Brain microvascular endothelial cell (primary cell): ENCODE measurements around the gene AURKAIP1.
"Not testable (repeated sequence)": the region's sequence is repeated elsewhere in the genome, so short reads cannot be mapped to it uniquely, and the experiment has no call there.

Experiments
- DNase-seq: peaks from one replicate; pipeline ENCODE4 v3.0.0-alpha.2; 2020
- H3K27ac ChIP-seq: fragments of 250-450 bp; sonication (Bioruptor Pico); 2 replicates; pipeline ENCODE4 v1.5.1; 2020; ENCODE audit warnings: mild to moderate bottlenecking, moderate library complexity
- H3K27me3 ChIP-seq: fragments of 250-450 bp; sonication (Bioruptor Pico); replicated peaks from 2 replicates; pipeline ENCODE4 v1.5.1; 2020; ENCODE audit warnings: mild to moderate bottlenecking
- H3K36me3 ChIP-seq: fragments of 250-450 bp; sonication (Bioruptor Pico); replicated peaks from 2 replicates; pipeline ENCODE4 v1.5.1; 2020; ENCODE audit warnings: mild to moderate bottlenecking
- H3K4me3 ChIP-seq: 2 replicates; pipeline ENCODE4 v1.5.1; 2011; ENCODE audit warnings: low read depth, mild to moderate bottlenecking, control low read depth, low read length, moderate library complexity
- in situ Hi-C: cut with HindIII; loops from 2 replicates; pipeline ENCODE4 v1.10.0; 2017; ENCODE audit warnings: low sequenced_read_pairs, low pct_ligation_motif_present
- TF ChIP-seq, protein P1 (sequence below): IDR thresholded peaks from 2 replicates; pipeline ENCODE4 v1.5.1; 2011; ENCODE audit warnings: low read depth, mild to moderate bottlenecking, moderate library complexity, low read length, control low read depth, inconsistent platforms; ENCODE audit errors: missing control alignments

The AURKAIP1 gene

DNA sequence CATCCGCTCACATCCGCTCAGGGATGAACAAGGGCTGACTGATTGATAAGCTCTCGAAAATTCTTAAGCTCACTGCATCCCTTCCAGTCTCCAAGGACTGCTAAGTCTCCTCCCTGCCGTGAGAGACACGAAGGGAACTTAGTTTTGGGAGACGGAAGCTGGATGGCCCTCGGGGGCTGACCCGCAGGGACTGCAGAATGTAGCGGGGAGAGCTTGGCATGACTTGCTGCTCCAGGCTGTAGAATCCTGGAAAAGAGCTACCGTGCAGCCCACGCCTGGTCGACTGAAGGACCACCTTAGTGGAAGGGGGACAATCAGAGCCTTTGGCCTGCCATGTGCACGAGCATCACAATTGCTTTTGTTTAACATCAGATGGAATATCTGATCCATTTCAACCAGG is 40.7 kb upstream of the AURKAIP1 start:
- TF ChIP-seq, protein P1, sequence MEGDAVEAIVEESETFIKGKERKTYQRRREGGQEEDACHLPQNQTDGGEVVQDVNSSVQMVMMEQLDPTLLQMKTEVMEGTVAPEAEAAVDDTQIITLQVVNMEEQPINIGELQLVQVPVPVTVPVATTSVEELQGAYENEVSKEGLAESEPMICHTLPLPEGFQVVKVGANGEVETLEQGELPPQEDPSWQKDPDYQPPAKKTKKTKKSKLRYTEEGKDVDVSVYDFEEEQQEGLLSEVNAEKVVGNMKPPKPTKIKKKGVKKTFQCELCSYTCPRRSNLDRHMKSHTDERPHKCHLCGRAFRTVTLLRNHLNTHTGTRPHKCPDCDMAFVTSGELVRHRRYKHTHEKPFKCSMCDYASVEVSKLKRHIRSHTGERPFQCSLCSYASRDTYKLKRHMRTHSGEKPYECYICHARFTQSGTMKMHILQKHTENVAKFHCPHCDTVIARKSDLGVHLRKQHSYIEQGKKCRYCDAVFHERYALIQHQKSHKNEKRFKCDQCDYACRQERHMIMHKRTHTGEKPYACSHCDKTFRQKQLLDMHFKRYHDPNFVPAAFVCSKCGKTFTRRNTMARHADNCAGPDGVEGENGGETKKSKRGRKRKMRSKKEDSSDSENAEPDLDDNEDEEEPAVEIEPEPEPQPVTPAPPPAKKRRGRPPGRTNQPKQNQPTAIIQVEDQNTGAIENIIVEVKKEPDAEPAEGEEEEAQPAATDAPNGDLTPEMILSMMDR: no peak
- Histone ChIP-seq H3K4me3 (no peak overlapping the region), H3K27ac (no peak overlapping the region), H3K36me3 (no peaks in the 10 kb centered on the region), H3K27me3 (no peaks in the 10 kb centered on the region)
- no peak for DNase-seq
- in situ Hi-C loops: no loop called here

DNA sequence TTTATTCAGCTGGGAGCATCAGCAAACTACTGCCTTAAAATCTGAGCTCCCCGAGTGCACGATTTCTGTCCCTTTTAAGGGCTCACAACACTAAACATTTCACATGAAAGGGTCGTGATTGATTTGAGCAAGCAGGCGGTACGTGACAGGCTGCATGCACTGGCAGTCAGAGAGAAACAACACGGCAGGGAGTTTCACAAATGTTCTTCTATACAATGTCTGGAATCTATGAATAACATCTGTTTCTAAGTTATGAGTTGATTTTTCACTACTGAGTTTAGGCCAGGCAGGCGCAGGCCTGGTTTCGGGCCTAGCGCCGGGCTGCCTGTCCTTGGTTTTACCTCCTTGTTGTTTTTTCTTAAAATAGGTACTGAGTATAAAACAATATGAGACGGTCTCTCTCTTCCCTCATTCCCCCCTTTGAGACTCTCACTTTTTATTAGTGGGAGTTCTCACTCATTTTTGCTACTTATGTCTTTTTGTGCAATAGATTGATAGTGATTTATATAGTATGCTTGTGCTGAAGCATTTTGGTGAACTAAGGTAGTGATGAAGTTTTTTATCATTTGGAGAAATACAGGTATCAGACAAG is 37.4 kb upstream of the AURKAIP1 start:
- H3K27ac ChIP-seq, H3K36me3 ChIP-seq, in situ Hi-C loops: not testable (repeated sequence)

DNA sequence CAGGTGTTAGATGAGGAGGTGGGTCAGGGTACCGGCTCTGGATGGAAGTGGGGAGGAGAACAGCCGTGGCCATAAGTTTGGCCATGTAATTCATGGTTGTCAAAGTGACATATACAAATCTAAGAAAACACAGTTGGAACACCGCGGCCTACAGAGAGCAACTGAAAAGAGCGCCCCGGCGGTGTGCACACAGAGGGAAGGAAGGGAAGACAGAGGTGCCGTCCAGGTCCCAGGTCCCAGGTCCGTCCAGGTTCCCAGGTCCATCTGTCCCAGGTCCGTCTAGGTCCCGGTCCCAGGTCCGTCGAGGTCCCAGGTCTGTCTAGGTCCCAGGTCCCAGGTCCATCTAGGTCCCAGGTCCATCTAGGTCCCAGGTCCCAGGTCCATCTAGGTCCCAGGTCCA is 36.6 kb upstream of the AURKAIP1 start:
- TF ChIP-seq, protein P1: no peak
- H3K27me3 ChIP-seq: no peaks in the 10 kb centered on the region
- in situ Hi-C loops: no loop called here

More for the DNA sequence above, 37.4 kb upstream of the AURKAIP1 start:
- not testable (repeated sequence) for H3K27me3 ChIP-seq, DNase-seq, H3K4me3 ChIP-seq

DNA sequence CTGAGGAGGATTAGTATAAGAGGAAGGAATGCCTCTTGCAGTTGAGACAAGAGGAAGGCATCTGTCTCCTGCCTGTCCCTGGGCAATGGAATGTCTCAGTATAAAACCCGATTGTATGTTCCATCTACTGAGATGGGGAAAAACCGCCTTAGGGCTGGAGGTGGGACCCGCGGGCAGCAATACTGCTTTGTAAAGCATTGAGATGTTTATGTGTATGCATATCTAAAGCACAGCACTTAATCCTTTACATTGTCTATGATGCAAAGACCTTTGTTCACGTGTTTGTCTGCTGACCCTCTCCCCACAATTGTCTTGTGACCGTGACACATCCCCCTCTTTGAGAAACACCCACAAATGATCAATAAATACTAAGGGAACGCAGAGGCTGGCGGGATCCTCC is 35.2 kb upstream of the AURKAIP1 start:
- H3K27me3 ChIP-seq, H3K27ac ChIP-seq, in situ Hi-C loops, H3K4me3 ChIP-seq, DNase-seq: not testable (repeated sequence)
- H3K36me3 ChIP-seq: peaks cover 12% of the 10 kb centered on the region

More for the DNA sequence above, 36.6 kb upstream of the AURKAIP1 start:
- DNase-seq: no peak
- Histone ChIP-seq H3K27ac (no peak overlapping the region), H3K36me3 (peaks cover 7% of the 10 kb centered on the region), H3K4me3 (no peak overlapping the region)

DNA sequence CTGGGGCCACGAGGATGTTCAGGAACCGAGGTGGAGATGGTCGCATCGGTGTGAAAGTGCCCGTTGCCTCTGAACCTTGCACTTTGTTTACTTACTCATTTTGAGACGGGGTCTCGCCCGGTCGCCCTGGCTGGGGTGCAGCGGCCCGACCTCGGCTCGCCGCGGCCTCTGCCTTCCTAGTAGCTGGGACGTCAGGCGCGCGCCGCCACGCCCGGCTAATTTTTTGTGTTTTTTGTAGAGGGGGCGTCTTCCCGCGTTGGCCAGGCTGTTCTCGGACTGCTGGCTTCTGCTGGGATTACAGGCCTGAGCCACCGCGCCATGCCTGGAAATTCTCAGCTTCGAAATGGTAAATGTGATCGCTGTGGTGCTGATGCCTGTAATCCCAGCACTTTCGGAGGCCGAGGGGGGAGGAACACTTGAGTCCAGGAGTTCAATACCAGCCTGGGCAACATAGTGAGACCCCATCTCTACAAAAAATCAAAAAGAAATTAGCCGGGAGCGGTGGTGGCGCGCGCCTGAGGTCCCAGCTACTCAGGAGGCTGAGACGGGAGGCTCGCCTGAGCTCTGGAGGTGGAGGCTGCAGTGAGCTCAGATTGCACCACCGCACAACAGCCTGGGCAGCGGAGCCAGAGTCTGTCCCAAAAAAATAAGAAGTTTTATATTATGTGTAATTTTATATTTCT is 32.8 kb upstream of the AURKAIP1 start:
- DNase-seq: peak; percentile 55
- TF ChIP-seq, protein P1: peak; percentile 34
- in situ Hi-C loops: no loop called here
- Histone ChIP-seq H3K36me3 (peaks cover 20% of the 10 kb centered on the region), H3K4me3 (peak overlapping the region; percentile 83), H3K27me3 (no peaks in the 10 kb centered on the region), H3K27ac (peak overlapping the region; percentile 74)

DNA sequence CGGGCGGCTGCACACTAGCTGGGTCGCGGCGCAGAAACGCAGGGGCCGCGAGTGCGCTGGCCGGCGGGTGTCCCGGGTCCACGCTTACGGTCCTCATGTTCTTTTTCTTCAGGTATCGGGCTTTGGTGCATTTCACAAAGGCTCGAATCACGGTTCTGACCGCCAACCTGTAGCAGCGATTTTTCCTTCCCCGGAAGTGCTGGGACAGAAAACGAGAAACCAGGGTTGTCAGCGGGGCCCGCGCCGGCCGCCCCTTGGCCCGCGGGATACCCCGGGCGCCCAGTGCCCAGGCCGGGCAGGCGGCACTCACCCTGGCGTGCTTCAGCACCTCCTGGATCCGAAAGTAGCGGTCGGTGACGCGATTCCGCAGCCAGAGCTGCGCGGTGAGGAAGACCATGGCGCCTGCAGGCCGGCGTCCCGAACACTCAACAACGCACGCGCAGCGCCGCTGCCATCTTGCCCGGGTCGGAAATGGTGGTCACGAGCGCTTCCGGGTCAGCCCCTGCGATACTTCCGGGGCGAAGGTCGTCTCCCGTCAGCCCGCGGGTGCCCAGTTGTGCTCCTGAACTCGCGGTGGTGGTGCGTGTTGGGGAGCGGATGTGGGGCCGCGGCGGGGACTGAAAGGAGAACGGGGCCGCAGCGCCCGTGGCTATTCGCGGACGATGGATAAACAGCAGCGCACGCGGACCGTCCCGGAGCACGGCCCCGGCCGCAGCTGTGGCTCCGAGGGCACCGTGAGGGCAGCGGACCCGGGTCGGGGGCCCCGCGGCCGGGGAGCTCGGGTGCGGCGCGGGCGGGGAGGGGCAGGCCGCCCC is 32.0 kb upstream of the AURKAIP1 start, which contains the start of gene MRPL20:
Gene MRPL20 (minus strand): TSS at position 473 of the 815 bp plus-strand sequence. CDS start 76 bp downstream, at position 397.
- in situ Hi-C loops: no loop called here
- Histone ChIP-seq H3K36me3 (peaks cover 24% of the 10 kb centered on the region), H3K27ac (peak within 1 kb of the TSS; percentile 74)

More for the DNA sequence above, 32.0 kb upstream of the AURKAIP1 start, which contains the start of gene MRPL20:
- peak; percentile 87 for DNase-seq
- Histone ChIP-seq H3K4me3 (peak within 1 kb of the TSS; percentile 83), H3K27me3 (no peaks in the 10 kb centered on the region)
- TF ChIP-seq, protein P1: no peak
